HG02852 (cell line): Measurements from ENCODE around the gene MIGA1.
"Not testable (repeated sequence)": the region's sequence is repeated elsewhere in the genome, so short reads cannot be mapped to it uniquely, and the experiment has no call there.

Source experiments
- ATAC-seq: cut with Tn5 transposase; IDR thresholded peaks from one replicate; pipeline ENCODE4 v1.9.1; 2021; ENCODE audit warnings: mild to moderate bottlenecking, moderate library complexity; ENCODE audit not compliant: unreplicated experiment

MIGA1 gene

DNA sequence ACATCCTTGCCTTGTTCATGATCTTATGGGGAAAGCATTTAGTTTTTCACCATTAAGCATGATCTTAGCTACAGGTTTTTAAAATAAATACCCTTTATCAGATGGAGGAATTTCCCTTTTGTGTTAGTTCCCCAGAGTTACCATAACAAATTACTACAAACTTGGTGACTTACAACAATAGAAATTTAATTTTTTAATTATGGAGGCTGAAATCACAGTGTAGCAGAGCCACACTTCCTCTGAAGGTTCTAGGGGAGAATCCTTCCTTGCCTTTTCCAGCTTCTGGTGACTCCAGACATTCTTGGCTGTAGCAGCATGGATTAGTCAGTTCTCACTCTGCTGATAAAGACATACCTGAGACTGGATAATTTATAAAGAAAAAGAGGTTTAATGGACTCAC, 18.5 kb downstream of the MIGA1 start:
- ATAC-seq, result no peak

DNA sequence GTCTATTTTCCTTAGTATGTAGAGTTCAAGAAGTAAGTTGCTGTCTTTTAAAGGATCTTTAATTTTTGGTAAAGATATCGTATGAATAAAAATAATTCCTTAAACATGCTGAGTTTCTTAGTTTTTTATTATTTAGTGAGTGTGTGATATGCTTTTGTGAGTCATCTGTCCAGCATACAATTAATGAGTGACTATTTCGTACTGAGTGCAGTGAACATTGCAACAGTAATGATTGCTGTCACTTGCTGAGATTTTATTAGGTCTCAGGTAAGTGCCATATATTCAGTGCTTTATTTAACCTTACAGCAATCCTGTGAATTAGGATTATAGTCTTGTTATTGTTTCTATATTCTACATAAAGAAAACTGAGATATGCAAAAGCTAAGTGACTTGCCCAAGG, 22.6 kb downstream of the MIGA1 start:
- no peak for ATAC-seq

DNA sequence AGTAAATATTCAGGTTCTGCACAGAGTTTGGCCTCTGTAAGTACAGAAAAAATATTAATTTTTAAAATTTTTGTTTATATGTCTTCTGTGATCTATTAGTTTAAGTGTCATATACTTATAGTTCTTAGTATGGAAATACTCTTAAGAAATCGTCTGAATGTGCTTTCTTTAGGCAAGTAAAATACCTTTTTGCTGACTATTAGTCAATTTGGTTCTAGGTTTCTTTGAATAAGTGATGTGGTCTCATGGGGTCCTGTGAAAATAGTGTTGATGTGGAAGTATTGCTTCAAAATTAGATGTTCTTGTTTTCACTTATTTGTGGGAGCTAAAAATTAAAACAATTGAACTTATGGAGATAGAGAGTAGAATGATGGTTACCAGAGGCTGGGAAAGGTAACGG, 23.9 kb downstream of the MIGA1 start:
- ATAC-seq, result no peak

DNA sequence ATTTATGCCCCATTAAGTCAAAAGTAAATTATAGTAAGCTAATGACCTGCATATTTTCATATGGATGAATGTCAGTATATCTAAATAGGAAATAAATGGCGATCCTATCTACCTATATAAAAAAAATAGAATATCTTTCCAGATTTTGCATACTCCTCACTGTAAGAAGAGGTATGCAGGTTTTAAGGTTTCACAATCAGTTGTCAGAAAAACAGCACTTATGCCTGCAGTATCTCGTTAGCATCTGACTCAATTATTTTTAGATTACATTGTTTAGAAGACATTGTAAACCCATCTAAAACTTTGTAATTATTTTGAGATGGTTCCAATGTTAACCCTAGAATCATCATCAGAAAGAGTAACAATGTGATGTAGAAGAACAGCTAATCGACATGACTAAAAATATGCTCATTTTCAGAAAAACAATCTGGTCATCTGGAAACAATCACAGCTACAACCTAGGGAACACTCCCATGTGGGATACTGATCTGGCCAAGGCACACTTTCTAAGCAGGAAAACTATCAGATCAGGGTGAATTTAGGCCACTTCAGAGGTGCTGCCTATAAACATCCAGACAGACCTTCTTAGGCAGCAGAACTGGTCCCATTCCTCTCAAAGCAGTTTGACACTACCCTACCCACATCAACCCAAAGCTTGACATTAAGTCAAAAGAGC, 30.5 kb downstream of the MIGA1 start:
- ATAC-seq, result not testable (repeated sequence)

DNA sequence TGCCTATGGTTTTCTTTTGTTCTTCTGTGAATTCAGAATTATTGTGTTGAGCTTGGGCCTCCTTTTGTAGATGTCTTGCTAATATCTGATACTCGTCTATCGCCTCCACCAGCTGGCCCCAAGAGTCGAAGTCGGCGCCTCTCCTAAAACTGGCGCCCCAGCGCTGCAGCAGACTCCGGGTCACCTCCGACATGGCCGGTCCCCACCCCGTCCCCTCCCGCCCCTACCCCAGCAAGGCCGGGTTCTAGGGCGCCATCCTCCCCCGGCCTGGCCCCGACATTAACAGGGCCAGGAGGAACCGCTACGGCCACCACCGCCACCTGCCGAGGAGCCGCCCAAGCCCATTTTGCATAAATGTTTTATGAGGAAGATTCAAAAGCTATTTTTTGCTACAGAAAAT, 32.1 kb downstream of the MIGA1 start:
- not testable (repeated sequence) for ATAC-seq

DNA sequence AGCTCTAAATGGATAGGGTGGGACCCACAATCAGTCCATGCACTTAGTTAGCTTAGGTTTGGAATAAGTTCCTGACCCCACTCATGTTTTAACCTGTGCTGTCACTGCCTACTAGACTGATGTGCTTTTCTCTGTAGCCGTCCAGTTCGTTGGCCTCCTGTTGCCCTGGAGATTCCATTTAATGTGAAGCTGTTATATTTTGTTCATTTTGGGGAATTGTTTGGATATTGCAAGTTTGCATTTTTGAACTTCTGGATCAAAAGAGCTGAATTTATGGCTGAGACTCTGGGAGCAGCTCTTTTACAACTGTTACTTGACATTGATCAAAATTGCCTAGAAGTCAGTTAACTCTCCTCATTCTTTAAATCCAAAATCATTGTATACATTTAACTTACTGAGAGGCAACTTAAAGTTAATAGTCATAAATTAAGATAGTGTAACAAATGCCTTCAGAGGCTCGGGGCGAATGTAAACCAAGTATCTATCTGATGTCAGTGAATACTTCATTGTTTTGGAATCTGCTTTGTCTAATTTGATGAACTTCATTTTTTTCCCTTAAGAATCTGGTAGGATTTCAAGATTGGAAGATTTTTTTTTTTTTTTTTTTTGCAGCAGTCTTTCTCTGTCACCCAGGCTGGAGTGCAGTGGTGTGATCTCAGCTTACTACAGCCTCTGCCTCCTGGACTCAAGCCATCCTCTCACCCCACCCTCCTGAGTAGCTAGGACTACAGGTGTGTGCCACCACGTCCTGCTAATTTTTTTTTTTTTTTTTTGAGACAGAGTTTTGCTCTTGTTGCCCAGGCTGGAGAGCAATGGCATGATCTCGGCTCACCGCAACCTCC, 38.1 kb downstream of the MIGA1 start:
- no peak for ATAC-seq

DNA sequence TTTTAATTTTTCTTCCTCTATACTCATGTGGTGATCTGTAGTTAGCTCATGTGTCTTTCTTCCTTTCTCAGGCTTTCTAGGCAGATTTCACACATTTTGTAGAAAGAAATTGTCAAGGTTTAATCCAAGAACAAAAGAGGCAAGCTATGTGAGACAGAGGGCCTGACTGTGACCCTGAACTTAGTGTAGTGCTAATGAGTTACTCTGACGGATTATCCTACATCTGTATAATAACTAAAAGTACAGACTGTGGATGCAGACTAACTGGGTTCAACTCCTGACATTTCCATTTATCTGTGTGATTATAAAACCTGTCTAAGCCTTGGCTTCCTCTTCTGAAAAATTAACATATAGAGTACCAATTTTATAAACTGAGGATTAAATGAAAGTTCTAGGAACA, 40.7 kb downstream of the MIGA1 start:
- ATAC-seq, result no peak

DNA sequence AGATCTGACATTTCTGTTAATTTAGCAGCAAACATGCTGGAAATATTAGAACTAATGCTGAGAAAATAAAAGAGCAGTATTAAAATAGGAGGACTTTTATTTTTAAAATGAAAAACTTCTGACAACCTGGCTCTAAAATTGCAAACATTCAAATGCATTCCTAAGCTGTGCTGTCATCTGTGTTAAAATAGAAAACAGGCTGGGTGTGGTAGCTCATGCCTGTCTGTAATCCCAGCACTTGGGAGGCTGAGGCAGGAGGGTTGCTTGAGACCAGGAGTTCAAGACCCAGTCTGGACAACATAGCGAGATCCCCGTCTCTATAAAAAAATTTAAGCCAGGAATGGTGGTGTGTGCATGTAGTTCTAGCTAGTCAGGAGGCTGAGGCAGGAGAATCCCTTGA, 44.6 kb downstream of the MIGA1 start:
- ATAC-seq, result no peak

DNA sequence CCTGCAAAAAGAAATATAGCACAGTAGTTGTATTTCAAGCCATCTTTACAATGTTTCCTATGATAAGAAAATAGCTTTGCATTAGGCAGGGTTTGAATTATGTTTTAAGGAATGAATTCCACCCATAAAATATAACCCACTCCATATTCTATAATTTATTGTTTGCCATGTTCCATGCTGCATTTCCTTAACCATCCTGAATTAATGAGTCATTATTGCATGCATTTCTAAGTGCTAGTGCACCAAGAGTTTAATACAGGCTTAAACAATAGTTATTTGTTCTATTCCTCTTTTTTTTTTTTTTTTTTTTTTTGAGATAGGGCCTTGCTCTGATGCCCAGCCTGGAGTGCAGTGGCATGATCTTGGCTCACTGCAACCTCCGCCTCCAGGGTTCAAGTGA, 45.2 kb downstream of the MIGA1 start:
- no peak for ATAC-seq

DNA sequence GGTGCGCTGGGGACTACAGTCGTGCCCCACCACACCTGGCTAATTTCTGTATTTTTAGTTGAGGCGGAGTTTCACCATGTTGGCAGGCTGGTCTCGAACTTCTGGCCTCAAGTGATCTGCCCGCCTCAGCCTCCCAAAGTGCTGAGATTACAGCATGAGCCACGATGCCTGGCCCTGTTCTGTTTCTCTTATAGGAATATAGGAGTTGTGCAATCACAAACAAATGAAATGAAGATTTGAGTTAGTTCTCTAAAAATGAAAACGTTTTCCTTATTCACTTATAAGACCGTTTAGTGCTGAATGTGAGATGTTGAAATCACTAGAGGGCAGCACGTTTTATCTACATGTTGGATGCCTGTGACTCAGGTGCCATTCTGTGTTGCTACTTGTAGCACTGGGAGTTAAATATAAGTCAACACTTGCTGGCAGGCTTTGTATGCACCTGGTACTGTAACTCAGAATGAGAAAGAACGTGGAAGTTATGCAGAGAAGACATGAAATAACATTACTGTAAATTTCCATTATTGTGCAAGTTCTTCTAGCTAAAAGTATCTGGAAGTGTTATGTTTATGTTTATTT, 45.8 kb downstream of the MIGA1 start:
- peak; percentile 75 for ATAC-seq

DNA sequence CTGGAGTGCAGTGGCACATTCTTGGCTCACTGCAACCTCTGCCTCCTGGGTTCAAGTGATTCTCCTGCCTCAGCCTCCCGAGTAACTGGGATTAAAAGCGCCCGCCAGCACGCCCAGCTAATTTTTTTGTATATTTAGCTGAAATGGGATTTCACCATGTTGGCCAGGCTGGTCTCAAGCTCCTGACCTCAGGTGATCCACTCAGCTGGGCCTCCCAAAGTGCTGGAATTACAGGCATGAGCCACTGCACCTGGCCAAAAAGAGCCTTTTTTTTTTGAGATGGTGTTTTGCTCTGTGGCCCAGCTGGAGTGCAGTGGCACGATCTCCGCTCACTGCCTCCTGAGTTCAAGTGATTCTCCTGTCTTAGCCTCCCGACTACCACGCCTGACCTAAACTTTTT, 47.4 kb downstream of the MIGA1 start:
- ATAC-seq, result not testable (repeated sequence)

DNA sequence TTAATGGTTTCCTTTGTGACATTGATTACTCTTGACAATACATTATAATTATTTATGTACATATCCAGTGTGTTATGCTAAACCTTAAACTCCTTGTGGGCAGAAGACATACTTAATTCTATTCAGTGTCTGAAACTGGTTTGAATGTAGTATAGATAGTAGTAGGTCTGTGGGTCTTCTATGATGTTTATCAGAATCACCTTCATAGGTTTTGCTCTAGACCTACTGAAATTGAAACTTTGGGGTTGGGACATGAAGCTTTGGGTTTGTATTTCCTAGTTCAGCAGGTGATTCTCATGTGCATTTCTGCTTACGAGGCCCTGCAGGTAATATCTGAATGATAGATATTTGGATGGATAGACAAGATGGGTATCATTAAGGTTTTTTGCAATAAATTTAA, 48.6 kb downstream of the MIGA1 start:
- ATAC-seq, result peak; percentile 46

DNA sequence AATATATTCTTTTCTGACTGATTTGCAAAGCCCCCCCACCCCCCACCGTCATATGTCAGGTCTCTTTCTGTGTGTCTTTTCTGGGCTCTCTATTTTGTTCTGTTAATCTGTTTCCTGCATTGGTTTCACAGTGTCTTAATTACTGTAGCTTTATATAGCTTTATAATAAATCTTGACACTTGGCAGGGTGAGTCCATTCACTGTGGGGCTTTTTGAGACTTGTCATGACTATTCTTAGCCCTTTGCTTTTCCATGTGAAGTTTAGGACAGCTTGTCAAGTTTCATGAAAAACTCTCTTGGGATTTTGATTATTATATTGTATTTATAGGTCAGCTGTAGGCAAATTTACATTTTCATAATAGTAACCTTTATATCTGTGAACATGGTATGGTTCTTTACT, 50.4 kb downstream of the MIGA1 start:
- ATAC-seq, result no peak

DNA sequence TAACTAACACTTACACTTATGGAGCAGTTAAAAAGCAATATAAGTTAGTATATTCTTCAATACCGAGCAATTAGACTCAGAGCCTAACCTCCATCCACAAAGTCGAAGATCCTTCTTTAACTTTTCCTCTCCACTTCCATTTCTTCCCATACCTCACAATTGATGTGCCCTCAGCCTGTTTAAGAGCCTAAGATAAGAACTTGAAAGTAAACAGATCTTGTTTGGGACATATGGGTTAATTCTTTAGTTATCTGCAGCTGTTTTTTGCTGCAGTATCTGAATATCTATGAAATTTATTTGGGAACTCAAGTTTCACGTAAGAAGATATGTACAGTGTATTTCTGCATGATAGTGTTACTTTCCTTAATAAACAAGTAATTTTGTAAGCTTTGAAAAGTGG, 51.5 kb downstream of the MIGA1 start:
- no peak for ATAC-seq

DNA sequence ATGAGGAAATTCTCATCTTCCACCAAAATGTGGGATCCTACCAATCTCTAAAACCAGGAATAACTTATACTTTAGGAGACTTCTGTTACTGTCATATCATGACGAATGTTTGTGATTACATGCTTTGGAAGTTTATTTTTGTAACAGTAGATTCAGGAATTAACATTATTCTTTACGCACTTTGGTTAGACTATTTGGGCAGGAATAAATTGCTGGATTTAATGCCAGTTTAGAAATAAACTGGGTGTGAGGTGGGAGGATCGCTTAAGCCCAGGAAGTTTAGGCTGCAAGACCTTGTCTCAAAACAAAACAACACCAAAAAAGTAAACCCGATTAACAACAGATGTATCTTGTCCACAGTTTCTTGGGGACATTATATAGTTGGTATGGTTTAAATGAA, 52.1 kb downstream of the MIGA1 start:
- ATAC-seq, result no peak

DNA sequence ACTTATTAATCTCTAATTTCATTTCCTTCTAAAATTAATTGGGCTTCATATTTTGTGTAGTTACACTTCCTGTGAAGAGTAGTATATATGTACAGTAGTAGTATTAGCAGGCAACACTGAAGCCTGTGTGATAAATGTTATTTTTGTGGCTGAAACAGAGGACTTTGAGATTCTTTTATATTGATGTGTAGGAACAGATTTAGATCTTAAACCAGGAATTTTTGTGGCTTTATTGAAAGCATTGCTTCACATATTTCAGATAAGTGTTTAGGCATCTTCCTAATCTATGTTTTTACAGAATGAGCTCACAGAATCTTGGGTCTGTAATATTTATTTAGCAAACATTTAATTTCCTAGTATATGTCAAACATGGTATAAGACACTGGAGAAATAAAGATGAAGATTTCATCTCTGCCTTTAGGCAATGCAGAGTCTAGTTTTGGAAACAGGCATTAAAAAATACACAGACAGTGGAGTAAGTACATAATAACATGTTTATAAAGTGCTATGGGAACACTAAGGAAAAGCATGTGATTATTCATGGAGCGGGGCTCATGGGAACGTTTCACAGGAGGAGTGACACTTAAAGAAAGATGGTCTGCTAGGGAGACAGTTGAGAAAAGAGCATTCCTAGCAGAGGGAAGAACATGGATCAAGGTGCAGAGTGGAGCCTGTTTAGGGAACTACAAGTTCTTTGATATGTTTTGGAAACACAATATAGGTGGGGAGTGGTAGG, 52.7 kb downstream of the MIGA1 start:
- ATAC-seq, result no peak

DNA sequence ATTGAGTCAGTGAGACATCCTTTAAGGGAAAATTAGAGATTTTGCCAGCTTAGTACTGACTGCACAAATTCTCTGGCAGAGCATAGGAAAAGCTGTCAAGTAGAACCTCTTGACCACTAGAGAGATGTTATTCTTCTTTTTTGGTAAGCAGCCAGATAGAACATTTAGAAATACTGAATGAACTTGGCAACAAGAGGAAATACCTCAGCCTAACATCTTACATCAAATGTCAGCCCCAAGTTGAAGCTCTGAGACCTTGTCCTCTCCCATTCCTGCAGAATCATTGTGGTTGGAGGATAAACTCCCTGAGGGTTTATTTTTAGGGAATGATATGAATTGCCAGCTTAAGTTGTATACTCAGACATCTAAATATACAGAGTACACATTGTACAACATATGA, 53.5 kb downstream of the MIGA1 start:
- no peak for ATAC-seq

DNA sequence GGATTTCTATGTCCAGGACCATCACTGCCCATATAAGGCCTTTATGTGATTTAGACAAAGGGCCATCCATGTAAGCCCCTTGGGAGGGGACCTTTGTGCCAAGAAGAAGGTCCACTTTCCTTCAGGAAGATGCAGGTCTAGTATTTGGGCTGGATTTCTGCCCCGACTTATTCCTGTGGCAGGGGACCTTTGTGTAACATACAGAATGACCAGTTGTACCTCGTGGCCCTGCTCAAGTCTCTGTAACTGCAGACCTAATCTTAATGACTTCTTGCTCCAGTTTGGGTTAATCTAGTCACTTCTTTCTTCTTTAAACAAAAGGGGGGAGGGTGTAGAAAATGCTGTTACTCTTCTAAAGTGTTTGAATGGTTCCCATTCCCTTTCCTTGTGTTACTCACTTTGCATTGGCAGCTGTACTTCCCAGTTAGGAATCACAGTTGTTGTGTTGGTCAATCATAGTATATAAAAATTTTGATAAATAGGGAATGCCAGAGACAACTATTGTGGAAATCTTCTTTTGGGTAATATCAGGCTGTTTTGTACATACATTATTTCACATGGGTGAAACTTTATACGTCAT, 54.2 kb downstream of the MIGA1 start:
- no peak for ATAC-seq

DNA sequence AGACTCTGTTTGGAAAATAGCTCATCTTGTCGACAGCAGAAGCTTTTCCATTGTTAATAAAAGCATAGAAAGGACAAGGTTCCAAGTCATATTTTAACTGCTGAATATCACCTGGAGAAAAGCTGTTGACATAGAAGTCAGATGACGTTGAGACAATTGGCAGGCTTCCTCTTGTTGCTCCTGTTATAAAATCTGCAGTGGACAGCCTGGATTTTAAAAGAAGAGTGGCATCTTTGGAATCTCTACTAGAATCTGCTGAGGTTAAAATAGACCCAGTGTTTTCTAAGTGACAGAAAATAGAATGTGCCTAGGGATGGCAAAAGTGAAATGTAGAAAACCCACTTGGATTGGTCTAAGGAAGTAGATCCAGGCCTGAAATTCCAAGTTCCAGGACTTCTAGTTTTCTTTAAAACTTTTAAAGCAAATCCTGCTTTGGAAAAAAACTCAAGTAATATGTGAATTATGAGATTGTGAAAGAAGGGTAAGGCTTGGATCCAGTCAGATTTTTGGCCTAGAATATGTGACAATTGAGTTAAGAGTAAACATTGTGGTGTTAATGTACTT, 55.4 kb downstream of the MIGA1 start:
- ATAC-seq, result no peak

DNA sequence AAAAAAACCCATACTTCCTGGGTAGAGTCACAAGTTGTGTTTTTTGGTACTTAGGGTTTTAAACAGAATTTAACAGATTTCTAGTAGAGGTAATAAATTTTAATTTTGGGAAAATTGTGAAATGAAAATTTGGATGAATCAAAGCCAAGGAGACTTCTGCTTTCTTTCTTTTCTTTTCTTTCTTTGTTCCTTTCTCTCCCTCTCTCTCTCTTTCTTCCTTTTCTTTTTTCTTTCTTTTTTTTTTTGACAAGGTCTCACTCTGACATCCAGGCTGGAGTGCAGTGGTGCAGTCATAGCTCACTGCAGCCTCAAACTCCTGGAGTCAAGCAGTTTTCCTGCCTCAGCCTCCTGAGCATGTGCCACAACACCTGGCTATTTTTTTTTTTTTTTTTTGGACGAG, 62.1 kb downstream of the MIGA1 start:
- ATAC-seq, result no peak

DNA sequence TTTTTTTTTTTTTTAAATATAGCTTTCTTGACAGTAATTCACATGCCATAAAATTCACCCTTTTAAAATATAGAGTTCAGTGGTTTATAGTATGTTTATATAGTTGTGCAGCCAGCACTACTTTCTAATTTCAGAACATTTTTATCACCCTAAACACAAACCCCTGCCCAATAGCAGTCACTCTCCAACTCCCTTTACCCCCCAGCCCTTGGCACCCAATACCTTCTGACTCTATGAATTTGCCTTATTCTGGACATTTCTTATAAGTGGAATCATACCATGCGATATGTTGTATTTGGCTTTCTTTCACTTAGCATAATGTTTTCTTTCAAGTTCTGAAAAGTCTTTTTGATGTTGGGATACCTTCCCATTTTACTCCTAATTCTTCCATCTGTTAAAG, 66.5 kb downstream of the MIGA1 start:
- no peak for ATAC-seq
